Measurements from ENCODE around the gene HOXD12.

The HOXD12 gene

GRCh38 chr2:176081376-176081836, 18.2 kb upstream of the HOXD12 start:
- DNase-seq = no peak

GRCh38 chr2:176081837-176082524, 17.6 kb upstream of the HOXD12 start:
- peak; percentile 23 for DNase-seq

GRCh38 chr2:176082525-176082823, 17.1 kb upstream of the HOXD12 start:
- DNase-seq = no peak

DNA sequence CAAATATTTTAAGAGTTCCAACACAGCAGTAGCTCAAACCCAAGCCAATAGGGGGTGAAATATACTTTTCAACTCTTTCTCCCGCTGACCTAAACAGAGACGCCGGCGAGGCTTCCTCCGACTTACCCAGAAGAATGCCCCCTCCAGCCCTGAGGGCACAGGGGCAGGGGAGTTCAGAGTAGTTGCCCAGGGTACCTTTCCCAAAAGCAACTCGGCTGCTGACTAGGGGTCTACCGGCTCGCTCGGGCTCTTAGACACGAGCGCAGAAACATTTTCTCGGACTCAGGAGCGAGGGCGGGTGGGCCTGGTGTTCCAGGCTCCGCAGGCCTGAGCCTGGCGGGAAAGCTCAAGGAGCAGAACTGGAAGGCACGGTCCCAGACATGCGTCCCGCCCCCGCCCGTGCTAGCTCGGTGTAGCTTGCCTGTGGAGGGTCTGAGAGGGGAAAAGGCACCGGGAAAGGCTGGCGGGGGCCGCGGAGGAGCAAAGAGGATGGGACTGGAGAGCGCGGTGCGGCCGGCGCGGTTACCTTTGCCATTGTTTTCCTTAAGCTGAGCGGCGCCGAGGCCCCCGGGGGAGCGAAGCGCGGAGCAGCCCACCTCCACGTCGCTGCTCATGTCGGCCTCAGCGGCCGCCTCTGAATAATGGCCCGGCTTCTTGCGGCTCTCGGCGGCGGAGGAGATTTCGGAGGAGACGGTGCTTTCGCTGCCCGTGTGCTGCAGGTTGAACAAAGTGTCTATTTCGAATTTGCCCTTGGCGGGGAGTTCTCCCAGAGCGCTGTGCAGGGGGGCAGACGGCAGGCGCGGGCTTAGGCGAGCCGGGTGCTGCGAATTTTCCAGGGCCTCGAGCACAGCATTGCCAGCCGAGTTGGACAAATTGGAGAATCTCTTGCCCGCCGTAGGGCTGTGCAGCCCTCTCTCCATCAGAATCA, 16.5 kb upstream of the HOXD12 start:
- no peak for DNase-seq

DNA sequence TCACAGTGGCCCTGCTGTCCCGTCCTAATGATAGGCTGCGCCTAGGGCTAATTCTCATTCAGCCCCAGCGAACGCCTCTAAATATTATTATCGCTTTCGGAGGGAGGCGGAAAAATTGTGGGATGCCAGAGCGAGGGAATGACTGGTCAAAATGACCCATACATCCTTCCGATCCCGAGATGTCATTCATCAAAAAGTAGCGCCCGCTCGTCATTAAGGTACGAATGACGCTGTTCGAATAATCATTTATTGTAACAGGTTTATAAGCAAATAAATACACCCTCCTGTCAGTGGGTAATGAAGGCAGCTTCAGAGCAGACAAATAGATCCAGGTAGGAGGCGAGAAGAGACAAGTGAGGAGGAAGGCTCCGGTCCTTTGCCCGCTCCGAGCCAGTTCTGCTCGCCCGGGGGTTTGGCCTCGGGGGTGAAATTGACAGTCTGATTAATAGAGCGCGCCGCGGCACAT, 15.8 kb upstream of the HOXD12 start, which contains the start of gene EVX2:
Gene EVX2, minus strand, starts transcription at position 167 of the 466 bp plus-strand sequence. CDS start 186 bp downstream, outside the sequence.
- no peak for DNase-seq

GRCh38 chr2:176084611-176085119, 14.9 kb upstream of the HOXD12 start:
- no peak for DNase-seq

DNA sequence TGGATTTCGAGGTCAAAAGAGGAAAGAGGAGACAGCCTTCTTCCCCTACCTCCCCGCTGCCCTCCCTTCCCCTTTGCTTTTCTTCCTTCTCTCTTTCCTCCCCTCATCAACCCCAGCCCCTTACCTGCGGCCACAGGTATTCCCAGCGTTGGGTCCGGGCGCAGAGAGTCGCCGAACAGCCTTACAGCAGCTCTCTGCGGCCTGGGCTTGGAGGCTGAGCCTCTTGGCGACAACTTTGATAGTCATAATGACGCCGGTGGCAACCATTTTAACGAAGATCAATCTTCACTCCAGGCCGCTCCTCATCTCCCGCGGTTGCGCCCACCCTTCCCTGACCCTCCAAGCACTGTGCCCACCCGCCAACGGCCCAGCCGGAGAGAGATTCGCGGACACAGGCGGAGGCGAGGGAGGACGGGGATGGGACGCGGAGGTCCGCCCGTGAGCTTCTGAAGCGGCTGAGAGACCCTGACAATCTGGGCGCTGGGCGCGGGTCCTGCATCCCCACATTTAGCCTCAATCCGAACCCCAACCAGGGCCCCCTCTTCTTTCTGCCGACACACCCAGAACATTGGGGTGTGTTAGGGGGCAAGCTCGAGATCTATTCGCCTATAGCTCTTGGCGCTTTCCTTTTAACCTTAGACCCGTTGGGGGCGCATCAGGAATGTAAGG, 14.3 kb upstream of the HOXD12 start:
- DNase-seq = peak; percentile 39

DNA sequence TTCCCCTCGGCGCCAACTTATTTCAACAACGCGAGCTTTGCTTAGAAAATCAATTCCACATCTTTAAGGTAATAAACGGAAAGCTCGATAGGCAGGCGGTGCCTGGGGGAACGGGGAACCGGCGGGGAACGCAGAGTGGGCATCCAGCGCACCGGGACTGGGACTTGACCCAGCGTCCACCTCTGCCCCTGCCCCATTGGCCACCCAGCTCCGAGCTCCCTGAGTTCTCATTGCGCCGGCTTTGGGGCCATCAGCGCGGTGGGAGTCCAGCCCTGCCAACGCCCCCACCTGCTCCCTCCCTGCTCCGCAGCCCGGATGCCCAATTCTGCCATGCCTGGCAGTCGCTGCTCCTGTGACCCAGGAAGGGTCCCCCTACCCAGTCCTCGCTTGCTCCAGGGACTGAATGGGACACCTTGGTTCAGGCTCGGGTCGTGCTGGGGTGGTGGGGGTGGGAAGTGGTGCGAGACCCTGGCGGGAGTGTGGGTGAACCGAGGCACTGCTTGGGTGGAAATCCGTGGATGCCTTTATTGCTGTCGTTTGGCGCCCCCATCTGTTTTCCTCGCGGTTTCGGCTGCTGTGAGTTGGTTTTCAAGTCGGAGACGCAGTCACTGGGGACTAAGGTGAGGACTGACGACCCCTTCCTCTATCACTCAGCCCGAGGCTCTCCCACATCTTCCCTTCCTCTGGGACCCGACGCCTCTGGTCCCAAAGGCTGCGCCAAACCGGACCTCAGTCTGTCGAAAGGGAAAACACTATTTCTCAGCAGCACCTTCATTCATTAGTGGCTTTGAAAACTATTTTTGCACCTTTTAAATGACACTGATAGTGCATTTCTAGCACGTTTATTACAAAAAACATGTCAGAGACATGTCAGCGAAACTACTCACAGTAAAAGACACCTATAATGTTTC, 13.5 kb upstream of the HOXD12 start:
- DNase-seq = no peak

- DNase-seq = no peak
These were observed 12.1 kb upstream of the HOXD12 start for GRCh38 chr2:176087330-176088047.

GRCh38 chr2:176088048-176088936, 11.3 kb upstream of the HOXD12 start:
- peak; percentile 33 for DNase-seq

- DNase-seq = no peak
These were observed 10.4 kb upstream of the HOXD12 start for GRCh38 chr2:176088937-176089842.

DNA sequence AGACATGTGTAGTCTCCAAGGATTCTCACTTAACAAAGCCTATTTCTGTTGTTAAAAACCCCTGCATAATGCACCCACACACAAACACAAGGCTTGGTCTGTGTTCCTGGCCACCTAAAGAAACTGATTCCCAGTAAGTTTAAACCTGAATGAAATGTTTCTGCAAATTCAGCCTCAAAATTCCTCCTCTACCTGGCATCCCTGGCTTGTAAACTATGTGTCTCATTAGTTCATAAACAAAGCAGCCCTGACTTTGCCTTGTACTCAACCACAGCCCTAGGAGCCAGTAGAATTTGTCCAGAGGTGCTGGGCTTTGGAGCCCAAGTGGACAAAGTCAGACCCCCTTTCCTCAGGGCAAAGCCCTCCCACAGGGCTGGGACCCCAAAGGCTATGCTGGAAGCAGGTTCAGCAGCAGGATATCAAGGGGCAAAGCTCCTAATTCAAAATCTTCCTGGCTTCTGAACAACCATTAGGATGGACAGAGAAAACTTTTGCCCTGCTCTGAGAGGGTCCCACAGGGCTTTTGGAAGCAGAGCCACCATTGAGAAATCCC, 9.7 kb upstream of the HOXD12 start:
- no peak for DNase-seq

- no peak for DNase-seq
These were observed 8.7 kb upstream of the HOXD12 start for GRCh38 chr2:176090862-176091261.

DNA sequence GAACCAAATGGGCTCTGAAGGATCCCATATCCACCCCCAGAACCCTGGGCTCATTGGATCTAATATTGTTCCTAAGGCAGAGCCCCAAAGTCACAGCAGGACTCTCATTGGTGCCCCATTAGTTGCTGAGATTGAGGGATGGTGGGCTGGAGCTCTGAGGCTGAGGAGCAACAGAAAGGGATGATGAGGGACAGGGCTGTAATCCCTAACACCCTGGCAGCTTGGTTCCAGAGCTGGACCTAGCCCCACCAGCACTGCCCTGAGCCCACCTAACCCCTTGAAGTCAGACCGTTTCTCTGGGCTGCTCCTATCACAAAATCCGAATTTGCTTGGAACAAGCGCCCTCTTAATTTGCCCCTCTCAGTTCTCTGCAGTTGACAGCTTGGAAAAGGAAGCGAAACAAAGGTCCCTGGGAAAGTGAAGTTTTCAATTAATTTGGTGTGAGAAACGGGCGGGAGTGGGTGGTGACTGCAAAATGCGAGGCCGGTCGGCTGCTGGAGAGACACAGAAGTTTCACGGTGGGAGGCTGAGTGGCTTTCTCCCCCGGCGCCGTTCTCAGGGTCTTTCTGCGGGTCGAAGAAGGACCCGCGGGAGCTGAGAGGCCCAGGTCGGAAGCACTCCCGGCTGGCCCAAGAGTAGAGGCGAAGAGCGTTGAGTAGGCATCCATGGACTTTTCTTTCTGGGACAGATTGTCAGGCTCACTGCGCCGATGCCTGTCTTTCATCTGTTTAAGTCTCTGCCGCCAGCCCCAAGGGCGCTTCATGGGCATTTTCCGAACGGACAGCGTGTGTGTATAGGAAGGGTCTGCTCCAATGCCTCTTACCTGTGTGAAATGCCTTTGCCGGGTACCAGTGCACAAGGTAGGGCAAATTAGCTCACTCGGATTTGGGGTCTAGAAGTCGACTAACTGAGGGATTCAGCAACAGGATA, 8.0 kb upstream of the HOXD12 start:
- DNase-seq = no peak

DNA sequence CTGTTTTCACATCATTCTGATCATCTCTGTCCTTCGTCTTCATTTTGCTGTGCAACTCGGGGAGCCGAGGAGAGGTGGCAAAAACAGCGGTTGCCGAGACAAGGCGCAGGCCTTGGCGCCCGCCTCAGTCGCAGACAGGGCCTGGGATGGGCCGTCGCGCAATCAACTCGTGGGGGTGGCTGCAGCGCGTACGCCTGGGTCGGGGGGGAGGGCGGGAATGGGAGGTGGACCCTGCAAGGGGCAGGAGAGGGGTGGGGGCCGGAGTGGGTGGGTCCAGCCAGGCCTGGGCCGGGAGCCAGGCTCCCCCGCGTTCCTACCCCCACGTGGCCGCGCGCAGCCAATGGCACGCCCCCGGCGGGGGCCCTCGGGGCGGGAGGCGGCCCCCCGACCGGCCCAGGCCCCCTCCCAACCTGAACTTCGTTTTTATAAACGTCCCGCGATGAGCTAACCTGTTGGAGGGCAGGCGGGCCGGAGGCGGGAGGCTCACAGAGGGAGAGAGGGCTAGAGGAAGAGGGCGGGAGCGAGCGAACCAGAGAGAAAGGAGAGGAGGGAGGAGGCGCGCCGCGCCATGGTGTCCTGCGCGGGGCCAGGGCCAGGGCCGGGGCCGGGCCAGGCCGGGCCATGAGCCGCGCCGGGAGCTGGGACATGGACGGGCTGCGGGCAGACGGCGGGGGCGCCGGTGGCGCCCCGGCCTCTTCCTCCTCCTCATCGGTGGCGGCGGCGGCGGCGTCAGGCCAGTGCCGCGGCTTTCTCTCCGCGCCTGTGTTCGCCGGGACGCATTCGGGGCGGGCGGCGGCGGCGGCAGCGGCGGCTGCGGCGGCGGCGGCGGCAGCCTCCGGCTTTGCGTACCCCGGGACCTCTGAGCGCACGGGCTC, 7.1 kb upstream of the HOXD12 start, which contains the start of gene HOXD13:
Gene HOXD13, plus strand, starts transcription at position 452 of the 875 bp plus-strand sequence. Its CDS starts 170 bp downstream, at position 622.
- DNase-seq = peak; percentile 37

DNA sequence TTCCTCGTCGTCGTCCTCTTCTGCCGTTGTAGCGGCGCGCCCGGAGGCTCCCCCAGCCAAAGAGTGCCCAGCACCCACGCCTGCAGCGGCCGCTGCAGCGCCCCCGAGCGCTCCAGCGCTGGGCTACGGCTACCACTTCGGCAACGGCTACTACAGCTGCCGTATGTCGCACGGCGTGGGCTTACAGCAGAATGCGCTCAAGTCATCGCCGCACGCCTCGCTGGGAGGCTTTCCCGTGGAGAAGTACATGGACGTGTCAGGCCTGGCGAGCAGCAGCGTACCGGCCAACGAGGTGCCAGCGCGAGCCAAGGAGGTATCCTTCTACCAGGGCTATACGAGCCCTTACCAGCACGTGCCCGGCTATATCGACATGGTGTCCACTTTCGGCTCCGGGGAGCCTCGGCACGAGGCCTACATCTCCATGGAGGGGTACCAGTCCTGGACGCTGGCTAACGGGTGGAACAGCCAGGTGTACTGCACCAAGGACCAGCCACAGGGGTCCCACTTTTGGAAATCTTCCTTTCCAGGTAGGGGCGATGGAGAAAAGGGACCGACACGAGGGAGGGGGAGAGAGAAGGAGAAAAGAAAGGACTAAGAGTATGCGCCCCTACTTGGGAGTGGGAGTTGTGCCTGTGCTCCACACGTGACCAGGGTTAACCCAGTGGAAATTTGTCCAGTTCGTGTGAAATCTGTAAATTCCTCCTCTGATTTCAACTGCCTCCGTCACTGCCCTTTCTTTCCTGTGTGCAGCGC, 6.3 kb upstream of the HOXD12 start:
- peak; percentile 45 for DNase-seq

All from NCI-H510A (cell line).